ENCODE data around the gene BCL2L2. TPM values are rescaled to one million over a fixed set of nuclear protein-coding genes. Genes with fewer than 3 reads are reported as not detected.
"Not testable (repeated sequence)": the region's sequence is repeated elsewhere in the genome, so short reads cannot be mapped to it uniquely, and the experiment has no call there.

BCL2L2 gene
- total and polyA plus RNA-seq, 9 of the 15 experiments (the other 6 are each of a cell fraction or from before 2014, with no cell fraction given): 2.6 to 32.5 (median 14.7) TPM

DNA sequence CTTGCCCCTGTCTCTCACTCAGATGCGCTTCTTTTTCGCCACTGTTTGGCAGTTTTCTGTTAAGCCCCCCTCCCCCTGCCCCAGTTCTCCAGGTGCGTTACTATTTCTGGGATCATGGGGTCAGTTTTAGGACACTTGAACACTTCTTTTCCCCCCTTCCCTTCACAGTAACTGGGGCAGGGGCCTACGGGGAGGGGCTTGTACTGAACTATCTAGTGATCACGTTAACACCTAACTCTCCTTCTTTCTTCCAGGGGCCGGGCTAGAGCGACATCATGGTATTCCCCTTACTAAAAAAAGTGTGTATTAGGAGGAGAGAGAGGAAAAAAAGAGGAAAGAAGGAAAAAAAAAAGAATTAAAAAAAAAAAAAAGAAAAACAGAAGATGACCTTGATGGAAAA lies 18.4 kb downstream of the BCL2L2 start:
- Histone ChIP-seq H3K9me1 (ENCODE audit: control insufficient read depth, insufficient read depth, low read length) (no peaks in the 10 kb centered on the region), H3K4me3 (no peak overlapping the region), H3K9ac (ENCODE audit: insufficient read depth in 1 of 2, low read depth in 2 of 2, low read length in 2 of 2) (no peak overlapping the region), H4K20me1 (replicated peaks; ENCODE audit: control insufficient read depth, insufficient read depth, low read length) (no peaks in the 10 kb centered on the region; the same call in 1 of the 2 replicates), H3K36me3 (ENCODE audit: control insufficient read depth, insufficient read depth, low read length) (peaks cover 49% of the 10 kb centered on the region; the same call in 2 of the 3 replicates), H2AFZ (ENCODE audit: low read depth, low read length) (no peak overlapping the region), H3K4me1 (replicated peaks in 1 of 2; ENCODE audit: control insufficient read depth in 2 of 2, insufficient read depth in 2 of 2, low read length in 2 of 2) (peaks cover 10 to 15% of the 10 kb centered on the region in 2 experiments; a peak in 4 of 5 replicates), H3K27me3 (ENCODE audit: control insufficient read depth in 2 of 2, insufficient read depth in 2 of 2, low read length in 2 of 2) (no peaks in the 10 kb centered on the region), H3K27ac (ENCODE audit: extremely low read depth, low read depth, low read length) (no peak overlapping the region), H3K9me3 (replicated peaks; ENCODE audit: control insufficient read depth, insufficient read depth, low read depth, low read length) (no peaks in the 10 kb centered on the region), H3K79me2 (ENCODE audit: control insufficient read depth, insufficient read depth, low read length) (peaks cover 33% of the 10 kb centered on the region), H3K4me2 (ENCODE audit: insufficient read depth, low read length) (no peak overlapping the region)
- no peak for DNase-seq (ENCODE audit: extremely low read depth in 1 of 4, low spot score in 3 of 4)
- intact Hi-C loops (cut with micrococcal nuclease): loop anchor here (5.0 to 10.0 kb wide), 3 partner anchors 130 to 558 kb away; partner anchors contain the start of genes OXA1L, THTPA and ZFHX2
- 80% methylated on average over 4 of the region's 7 CpGs for WGBS (ENCODE audit: insufficient coverage, low coverage, missing lambda C conversion rate)
- in situ Hi-C loops (cut with MboI): no loop called here
- no peak for FAIRE-seq
- ChIA-PET CTCF (ENCODE audit: low intra/inter-chr PET ratio) (no interaction called here), POLR2A (no interaction called here)
- TF ChIP-seq HDAC2 (IDR thresholded peaks at IDR 0.05) (no peak), ZBTB7A (IDR thresholded peaks at IDR 0.05; ENCODE audit: borderline replicate concordance, control insufficient read depth, low read depth, low read length) (no peak), MYC (IDR thresholded peaks at IDR 0.05; ENCODE audit: low read depth, low read length) (no peak), MYC (CRISPR knock-in tag; IDR thresholded peaks at IDR 0.05; ENCODE audit: borderline replicate concordance, low read depth) (no peak)
- TF ChIP-seq, protein P1, sequence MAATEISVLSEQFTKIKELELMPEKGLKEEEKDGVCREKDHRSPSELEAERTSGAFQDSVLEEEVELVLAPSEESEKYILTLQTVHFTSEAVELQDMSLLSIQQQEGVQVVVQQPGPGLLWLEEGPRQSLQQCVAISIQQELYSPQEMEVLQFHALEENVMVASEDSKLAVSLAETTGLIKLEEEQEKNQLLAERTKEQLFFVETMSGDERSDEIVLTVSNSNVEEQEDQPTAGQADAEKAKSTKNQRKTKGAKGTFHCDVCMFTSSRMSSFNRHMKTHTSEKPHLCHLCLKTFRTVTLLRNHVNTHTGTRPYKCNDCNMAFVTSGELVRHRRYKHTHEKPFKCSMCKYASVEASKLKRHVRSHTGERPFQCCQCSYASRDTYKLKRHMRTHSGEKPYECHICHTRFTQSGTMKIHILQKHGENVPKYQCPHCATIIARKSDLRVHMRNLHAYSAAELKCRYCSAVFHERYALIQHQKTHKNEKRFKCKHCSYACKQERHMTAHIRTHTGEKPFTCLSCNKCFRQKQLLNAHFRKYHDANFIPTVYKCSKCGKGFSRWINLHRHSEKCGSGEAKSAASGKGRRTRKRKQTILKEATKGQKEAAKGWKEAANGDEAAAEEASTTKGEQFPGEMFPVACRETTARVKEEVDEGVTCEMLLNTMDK (IDR thresholded peaks at IDR 0.05; ENCODE audit: borderline replicate concordance, insufficient read depth, low read depth, low read length, poor library complexity, severe bottlenecking): no peak
- ATAC-seq: no peak
- BruUV-seq (replicated peaks): no TSS peak

DNA sequence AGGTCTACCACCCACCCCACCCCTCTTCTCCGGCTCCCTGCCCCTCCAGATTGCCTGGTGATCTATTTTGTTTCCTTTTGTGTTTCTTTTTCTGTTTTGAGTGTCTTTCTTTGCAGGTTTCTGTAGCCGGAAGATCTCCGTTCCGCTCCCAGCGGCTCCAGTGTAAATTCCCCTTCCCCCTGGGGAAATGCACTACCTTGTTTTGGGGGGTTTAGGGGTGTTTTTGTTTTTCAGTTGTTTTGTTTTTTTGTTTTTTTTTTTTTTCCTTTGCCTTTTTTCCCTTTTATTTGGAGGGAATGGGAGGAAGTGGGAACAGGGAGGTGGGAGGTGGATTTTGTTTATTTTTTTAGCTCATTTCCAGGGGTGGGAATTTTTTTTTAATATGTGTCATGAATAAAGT lies 19.1 kb downstream of the BCL2L2 start:
- POLR2A ChIA-PET: interaction anchor here (0.6 to 1.6 kb wide), 8 partner anchors 20 to 565 kb away, joined by 3 to 11 read pairs (median 3); partner anchors contain the start of gene OXA1L
- DNase-seq (ENCODE audit: extremely low read depth in 1 of 4, low spot score in 3 of 4); H3K9ac ChIP-seq (ENCODE audit: insufficient read depth in 1 of 2, low read depth in 2 of 2, low read length in 2 of 2); H2AFZ ChIP-seq (ENCODE audit: low read depth, low read length); ATAC-seq; H4K20me1 ChIP-seq (replicated peaks; ENCODE audit: control insufficient read depth, insufficient read depth, low read length); FAIRE-seq; H3K9me3 ChIP-seq (replicated peaks; ENCODE audit: control insufficient read depth, insufficient read depth, low read depth, low read length); CTCF ChIA-PET (ENCODE audit: low intra/inter-chr PET ratio); H3K4me1 ChIP-seq (replicated peaks in 1 of 2; ENCODE audit: control insufficient read depth in 2 of 2, insufficient read depth in 2 of 2, low read length in 2 of 2); H3K4me3 ChIP-seq; H3K4me2 ChIP-seq (ENCODE audit: insufficient read depth, low read length); H3K9me1 ChIP-seq (ENCODE audit: control insufficient read depth, insufficient read depth, low read length); in situ Hi-C loops (cut with MboI); BruUV-seq (replicated peaks); H3K27me3 ChIP-seq (ENCODE audit: control insufficient read depth in 2 of 2, insufficient read depth in 2 of 2, low read length in 2 of 2); H3K27ac ChIP-seq (ENCODE audit: extremely low read depth, low read depth, low read length): not testable (repeated sequence)
- WGBS (ENCODE audit: insufficient coverage, low coverage, missing lambda C conversion rate): 95% methylated on average over 3 of the region's 5 CpGs
- H3K36me3 ChIP-seq (ENCODE audit: control insufficient read depth, insufficient read depth, low read length): peaks cover 43% of the 10 kb centered on the region; the same call in 2 of the 3 replicates
- intact Hi-C loops (cut with micrococcal nuclease): loop anchor here (5.0 to 10.0 kb wide), 3 partner anchors 129 to 558 kb away; partner anchors contain the start of genes OXA1L, THTPA and ZFHX2
- H3K79me2 ChIP-seq (ENCODE audit: control insufficient read depth, insufficient read depth, low read length): peaks cover 29% of the 10 kb centered on the region

Measured in K562 (cell line).